SH-SY5Y (cell line): Measurements from ENCODE around the gene TMEM135.

Experiments used
- GATA2 ChIP-seq: IDR thresholded peaks from 2 replicates; pipeline ENCODE4 v1.6.1; 2011; ENCODE audit warnings: mild to moderate bottlenecking, low read depth, low read length
- GATA3 ChIP-seq: IDR thresholded peaks from 2 replicates; pipeline ENCODE4 v1.6.1; 2011; ENCODE audit warnings: low read depth, mild to moderate bottlenecking, low read length, moderate library complexity

DNA sequence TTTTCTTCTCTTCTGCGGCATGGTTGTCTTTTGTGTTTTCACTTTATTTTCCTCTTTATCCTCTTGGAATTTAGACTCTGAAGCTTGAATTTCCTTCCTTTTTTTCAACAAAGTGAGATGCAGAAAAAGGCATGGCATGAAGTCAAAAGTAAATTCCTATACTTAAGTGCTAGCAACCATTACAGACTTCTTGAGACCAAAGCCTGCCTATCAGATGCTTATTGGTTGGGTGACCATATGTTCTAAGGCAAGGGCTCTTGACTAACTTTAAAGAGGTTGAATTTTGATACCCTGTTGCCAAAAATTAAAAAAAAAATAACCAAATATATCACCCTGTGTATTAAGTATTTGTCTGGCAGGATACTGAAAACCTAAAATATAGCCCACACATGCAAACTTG is 237.4 kb downstream of the TMEM135 start:
- TF ChIP-seq GATA3 (no peak), GATA2 (no peak)
